ENCODE results near the gene MT1B. TPM values are rescaled to one million over a fixed set of nuclear protein-coding genes. Genes with fewer than 3 reads are reported as not detected.

MT1B gene
- total and polyA plus RNA-seq, 11 donors, result not detected

- Histone ChIP-seq H3K27ac (peak within 1 kb of the TSS; percentile 17 to 83 (median 57)), H3K9me3 (no peaks in the 10 kb centered on the region), H3K36me3 (no peaks in the 10 kb centered on the region), H3K4me1 (peaks cover 0 to 34% (median 14%) of the 10 kb centered on the region in 12 donors), H3K4me3 (peak within 1 kb of the TSS; percentile 22 to 67 (median 58)), H3K27me3 (peaks cover 0 to 83% (median 31%) of the 10 kb centered on the region in 9 donors)
- WGBS, 4 donors, result 5 to 10% (median 6%) methylated on average over 50 to 68 of the region's 68 CpGs
- ATAC-seq, result peak; percentile 86 to 93 (median 91)
- intact Hi-C loops (cut with DNase I), result loop anchor here in 2 of 10 donors (2.0 to 5.0 kb wide), 2 partner anchors 29 to 44 kb away; partner anchors contain the start of genes MT1X (in 1 of the 2) and MT2A (in 1 of the 2)
- TF ChIP-seq CTCF (IDR thresholded peaks at IDR 0.05) (no peak), POLR2A (IDR thresholded peaks at IDR 0.05) (peak in 1 of 2 donors; percentile 74)
- peak; percentile 78 to 90 (median 88) for DNase-seq
These were observed 13.6 kb upstream of the MT1B start, which contains the start of gene MT1A for GRCh38 chr16:56637814-56638750. TSS of gene MT1A (plus strand) at chr16:56638666. CDS start at chr16:56638739, 73 bp downstream.

- H3K4me1 ChIP-seq, result peaks cover 4 to 37% (median 19%) of the 10 kb centered on the region in 12 donors
- peaks cover 0 to 86% (median 36%) of the 10 kb centered on the region in 9 donors for H3K27me3 ChIP-seq
- DNase-seq (no peak), ATAC-seq (no peak)
- H3K4me3 ChIP-seq, result peak overlapping the region in 1 of 12 donors; percentile 64
- H3K36me3 ChIP-seq, result no peaks in the 10 kb centered on the region
- TF ChIP-seq CTCF (IDR thresholded peaks at IDR 0.05) (no peak), POLR2A (IDR thresholded peaks at IDR 0.05) (no peak)
- peak overlapping the region in 2 of 12 donors; percentile 17 to 60 for H3K27ac ChIP-seq
- H3K9me3 ChIP-seq, result no peaks in the 10 kb centered on the region
- intact Hi-C loops (cut with DNase I), result loop anchor here in 2 of 10 donors (2.0 to 5.0 kb wide), 2 partner anchors 30 to 43 kb away; partner anchors contain the start of genes MT1X (in 1 of the 2) and MT2A (in 1 of the 2)
- WGBS, 4 donors, result 38 to 68% (median 65%) methylated on average over 1 of the region's 1 CpG
These were observed 12.6 kb upstream of the MT1B start for GRCh38 chr16:56639045-56639444.

- Histone ChIP-seq H3K27ac (no peak overlapping the region), H3K27me3 (peaks cover 0 to 86% (median 35%) of the 10 kb centered on the region in 9 donors), H3K4me1 (peaks cover 4 to 33% (median 18%) of the 10 kb centered on the region in 12 donors), H3K9me3 (no peaks in the 10 kb centered on the region), H3K36me3 (no peaks in the 10 kb centered on the region), H3K4me3 (no peak overlapping the region)
- no peak for ATAC-seq
- TF ChIP-seq CTCF (IDR thresholded peaks at IDR 0.05) (no peak), POLR2A (IDR thresholded peaks at IDR 0.05) (no peak)
- no peak for DNase-seq
- intact Hi-C loops (cut with DNase I), result loop anchor here in 3 of 10 donors (5.0 kb wide), 1 partner anchor 33 kb away; the partner anchor contains the start of gene MT2A (in 3 of the 3)
- WGBS, 4 donors, result 80 to 93% (median 87%) methylated on average over 1 of the region's 1 CpG
These were observed 11.6 kb upstream of the MT1B start for GRCh38 chr16:56640076-56640475.

DNA sequence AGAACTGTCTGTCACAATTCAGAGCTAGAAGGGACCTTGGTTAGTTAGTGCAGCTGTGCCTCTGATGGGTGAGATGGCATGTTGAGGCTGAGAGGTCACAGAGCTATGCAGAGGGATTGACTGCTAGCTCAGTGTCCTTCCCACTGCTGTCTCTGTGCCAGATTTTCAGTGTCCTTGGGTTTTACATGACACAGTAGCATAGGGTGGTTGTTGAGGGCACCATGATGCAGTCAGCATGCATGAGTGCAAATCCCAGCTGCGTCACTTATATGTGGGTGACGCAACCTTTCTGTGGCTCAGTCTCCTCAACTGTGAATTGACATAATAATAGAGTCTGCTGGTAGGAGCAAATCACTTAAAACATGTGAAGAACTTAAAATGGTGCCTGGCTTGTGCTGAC, 10.5 kb upstream of the MT1B start:
- no peaks in the 10 kb centered on the region for H3K9me3 ChIP-seq
- no peak overlapping the region for H3K27ac ChIP-seq
- H3K27me3 ChIP-seq, result peaks cover 0 to 84% (median 30%) of the 10 kb centered on the region in 9 donors
- DNase-seq (no peak), ATAC-seq (no peak)
- H3K4me3 ChIP-seq, result no peak overlapping the region
- H3K4me1 ChIP-seq, result peaks cover 0 to 28% (median 18%) of the 10 kb centered on the region in 12 donors
- no peaks in the 10 kb centered on the region for H3K36me3 ChIP-seq
- TF ChIP-seq CTCF (IDR thresholded peaks at IDR 0.05) (no peak), POLR2A (IDR thresholded peaks at IDR 0.05) (no peak)
- WGBS, 4 donors, result 92 to 100% (median 98%) methylated on average over 2 of the region's 2 CpGs
- intact Hi-C loops (cut with DNase I), result loop anchor here in 3 of 10 donors (5.0 kb wide), 1 partner anchor 34 kb away; the partner anchor contains the start of gene MT2A (in 3 of the 3)

Measured in heart left ventricle (tissue), 16 donors.